ENCODE measurements around the gene CMKLR1.

GRCh38 chr12:108269224-108269623, 69.9 kb downstream of the CMKLR1 start:
- TF ChIP-seq POLR2AphosphoS5 (IDR thresholded peaks at IDR 0.05; ENCODE audit: borderline replicate concordance, low read depth, low read length) (no peak), EZH2 (IDR thresholded peaks at IDR 0.05) (no peak)

Measured in SK-N-MC (cell line).